ENCODE measurements around the gene RBMS2.

- TF ChIP-seq CTCF (tag by site-specific recombination; IDR thresholded peaks at IDR 0.05) (no peak), ZNF639 (tag by site-specific recombination; IDR thresholded peaks at IDR 0.05) (no peak), ZFP69B (tag by site-specific recombination; IDR thresholded peaks at IDR 0.05) (no peak), SETDB1 (IDR thresholded peaks at IDR 0.05; ENCODE audit: insufficient read length, low read length) (no peak), ZNF776 (tag by site-specific recombination; IDR thresholded peaks at IDR 0.05; ENCODE audit: borderline replicate concordance) (no peak), REST (tag by site-specific recombination; IDR thresholded peaks at IDR 0.05) (no peak), ZNF239 (tag by site-specific recombination; IDR thresholded peaks at IDR 0.05) (no peak), ZNF24 (tag by site-specific recombination; IDR thresholded peaks at IDR 0.05) (no peak), ZNF292 (tag by site-specific recombination; IDR thresholded peaks at IDR 0.05; ENCODE audit: borderline replicate concordance, low read depth) (no peak), ELK4 (IDR thresholded peaks at IDR 0.05; ENCODE audit: borderline replicate concordance, low read depth, low read length) (no peak), PRDM10 (tag by site-specific recombination; IDR thresholded peaks at IDR 0.05) (no peak), ZNF341 (tag by site-specific recombination; IDR thresholded peaks at IDR 0.05; ENCODE audit: low read depth) (no peak), ZNF76 (tag by site-specific recombination; IDR thresholded peaks at IDR 0.05; ENCODE audit: borderline replicate concordance, low read depth) (no peak)
These were observed 68.2 kb downstream of the RBMS2 start for GRCh38 chr12:56589783-56590182.

All from HEK293 (cell line).